Body of pancreas (tissue), 4 donors: ENCODE results near the gene FKBP2.
A peak's percentile ranks its signal among the peaks of the same experiment; 100 is the strongest.

Source experiments
- CTCF ChIP-seq, 7 experiments: fragments of 450-650 bp in 4 of 7; fragments of 200-600 bp in 3 of 7; sonication (generic) in 3 of 7; IDR thresholded peaks; one replicate each; pipeline ENCODE4 v1.5.1; 2016 to 2019; ENCODE audit warnings: antibody characterized with exemption in 7 of 7
- POLR2A ChIP-seq, 3 donors: fragments of 450-650 bp; IDR thresholded peaks; one replicate each; pipeline ENCODE4 v1.6.1; 2016; ENCODE audit warnings: antibody characterized with exemption in 3 of 3, mild to moderate bottlenecking in 2 of 3

- TF ChIP-seq CTCF (IDR thresholded peaks at IDR 0.05) (no peak), POLR2A (IDR thresholded peaks at IDR 0.05) (peak in 2 of 3 donors; percentile 45 to 50)
These were observed 6.8 kb upstream of the FKBP2 start, which contains the start of gene VEGFB for GRCh38 chr11:64233913-64234586.
